ENCODE measurements around the gene JDP2.

JDP2 gene

GRCh38 chr14:75477881-75478280 is 50.1 kb downstream of the JDP2 start:
- in situ Hi-C loops (cut with MboI; ENCODE audit: low sequenced_read_pairs), result loop anchor here (25.0 kb wide), 1 partner anchor 341 kb away; the partner anchor contains the start of gene NEK9

GRCh38 chr14:75479770-75480600 is 52.2 kb downstream of the JDP2 start:
- in situ Hi-C loops (cut with MboI; ENCODE audit: low sequenced_read_pairs), result loop anchor here (25.0 kb wide), 1 partner anchor 343 kb away; the partner anchor contains the start of gene NEK9

GRCh38 chr14:75482366-75482765 is 54.5 kb downstream of the JDP2 start:
- in situ Hi-C loops (cut with MboI; ENCODE audit: low sequenced_read_pairs), result loop anchor here (25.0 kb wide), 1 partner anchor 345 kb away; the partner anchor contains the start of gene NEK9

GRCh38 chr14:75484711-75485429 is 57.0 kb downstream of the JDP2 start:
- in situ Hi-C loops (cut with MboI; ENCODE audit: low sequenced_read_pairs), result loop anchor here (25.0 kb wide), 1 partner anchor 348 kb away; the partner anchor contains the start of gene NEK9

GRCh38 chr14:75486318-75486717 is 58.5 kb downstream of the JDP2 start:
- in situ Hi-C loops (cut with MboI; ENCODE audit: low sequenced_read_pairs), result loop anchor here (25.0 kb wide), 1 partner anchor 349 kb away; the partner anchor contains the start of gene NEK9

- in situ Hi-C loops (cut with MboI; ENCODE audit: low sequenced_read_pairs), result loop anchor here (25.0 kb wide), 1 partner anchor 350 kb away; the partner anchor contains the start of gene NEK9
Observed at GRCh38 chr14:75487155-75487671, 59.4 kb downstream of the JDP2 start.

- in situ Hi-C loops (cut with MboI; ENCODE audit: low sequenced_read_pairs), result loop anchor here (25.0 kb wide), 1 partner anchor 352 kb away; the partner anchor contains the start of gene NEK9
Observed at GRCh38 chr14:75489480-75489837, 61.6 kb downstream of the JDP2 start.

- in situ Hi-C loops (cut with MboI; ENCODE audit: low sequenced_read_pairs), result loop anchor here (25.0 kb wide), 1 partner anchor 354 kb away; the partner anchor contains the start of gene NEK9
Observed at GRCh38 chr14:75491376-75491978, 63.7 kb downstream of the JDP2 start.

GRCh38 chr14:75492832-75493591 is 65.2 kb downstream of the JDP2 start:
- in situ Hi-C loops (cut with MboI; ENCODE audit: low sequenced_read_pairs), result loop anchor here (25.0 kb wide), 1 partner anchor 356 kb away; the partner anchor contains the start of gene NEK9

GRCh38 chr14:75493592-75494087 is 65.8 kb downstream of the JDP2 start:
- in situ Hi-C loops (cut with MboI; ENCODE audit: low sequenced_read_pairs), result loop anchor here (25.0 kb wide), 1 partner anchor 356 kb away; the partner anchor contains the start of gene NEK9

GRCh38 chr14:75494896-75495295 is 67.1 kb downstream of the JDP2 start:
- in situ Hi-C loops (cut with MboI; ENCODE audit: low sequenced_read_pairs), result loop anchor here (25.0 kb wide), 1 partner anchor 358 kb away; the partner anchor contains the start of gene NEK9

- in situ Hi-C loops (cut with MboI; ENCODE audit: low sequenced_read_pairs), result loop anchor here (25.0 kb wide), 1 partner anchor 358 kb away; the partner anchor contains the start of gene NEK9
Observed at GRCh38 chr14:75495399-75495798, 67.6 kb downstream of the JDP2 start.

- in situ Hi-C loops (cut with MboI; ENCODE audit: low sequenced_read_pairs), result loop anchor here (25.0 kb wide), 1 partner anchor 359 kb away; the partner anchor contains the start of gene NEK9
Observed at GRCh38 chr14:75495882-75496281, 68.1 kb downstream of the JDP2 start.

GRCh38 chr14:75496755-75497154 is 68.9 kb downstream of the JDP2 start:
- in situ Hi-C loops (cut with MboI; ENCODE audit: low sequenced_read_pairs), result loop anchor here (25.0 kb wide), 1 partner anchor 359 kb away; the partner anchor contains the start of gene NEK9

- in situ Hi-C loops (cut with MboI; ENCODE audit: low sequenced_read_pairs), result loop anchor here (25.0 kb wide), 1 partner anchor 360 kb away; the partner anchor contains the start of gene NEK9
Observed at GRCh38 chr14:75497191-75497590, 69.4 kb downstream of the JDP2 start.

- in situ Hi-C loops (cut with MboI; ENCODE audit: low sequenced_read_pairs), result loop anchor here (25.0 kb wide), 1 partner anchor 360 kb away; the partner anchor contains the start of gene NEK9
Observed at GRCh38 chr14:75497701-75498100, 69.9 kb downstream of the JDP2 start.

- in situ Hi-C loops (cut with MboI; ENCODE audit: low sequenced_read_pairs), result loop anchor here (25.0 kb wide), 1 partner anchor 362 kb away; the partner anchor contains the start of gene NEK9
Observed at GRCh38 chr14:75499084-75499875, 71.5 kb downstream of the JDP2 start.

GRCh38 chr14:75501080-75501479 is 73.3 kb downstream of the JDP2 start:
- in situ Hi-C loops (cut with MboI; ENCODE audit: low sequenced_read_pairs), result no loop called here
